SK-N-SH treated with all-trans-retinoic acid at 6 μM for 48 hours (cell line): ENCODE data around the gene COX4I2.

Experiments used
- ATAC-seq: fragments of 200-7000 bp; cut with Tn5 transposase; 3 replicates; pipeline ENCODE4 v1.9.1; 2020; ENCODE audit warnings: mild to moderate bottlenecking, moderate library complexity
- ARNTL ChIP-seq: fragments of 450-650 bp; formaldehyde crosslinking; IDR thresholded peaks from 2 replicates; pipeline ENCODE4 v1.5.0; 2020; ENCODE audit warnings: low read depth, mild to moderate bottlenecking, moderate library complexity, borderline replicate concordance
- BACH2 ChIP-seq: fragments of 250-450 bp; sonication (Bioruptor Pico); IDR thresholded peaks from 2 replicates; pipeline ENCODE4 v1.9.0; 2021; ENCODE audit warnings: mild to moderate bottlenecking, borderline replicate concordance
- CREB5 ChIP-seq: fragments of 250-450 bp; sonication (Bioruptor Pico); IDR thresholded peaks from 2 replicates; pipeline ENCODE4 v1.5.1; 2020; ENCODE audit warnings: low read depth, mild to moderate bottlenecking, moderate library complexity
- CSDC2 ChIP-seq: fragments of 250-450 bp; sonication (Bioruptor Pico); IDR thresholded peaks from 2 replicates; pipeline ENCODE4 v1.5.0; 2020; ENCODE audit warnings: mild to moderate bottlenecking, moderate library complexity
- ESRRG ChIP-seq: fragments of 250-450 bp; sonication (Bioruptor Pico); IDR thresholded peaks from 2 replicates; pipeline ENCODE4 v1.6.1; 2021; ENCODE audit warnings: mild to moderate bottlenecking
- GLIS3 ChIP-seq: fragments of 250-450 bp; sonication (Bioruptor Pico); IDR thresholded peaks from 2 replicates; pipeline ENCODE4 v1.5.0; 2020; ENCODE audit warnings: mild to moderate bottlenecking, moderate library complexity
- ISL1 ChIP-seq: fragments of 250-450 bp; sonication (Bioruptor Pico); IDR thresholded peaks from 2 replicates; pipeline ENCODE4 v2.1.2; 2022; ENCODE audit warnings: mild to moderate bottlenecking, moderate library complexity
- OSR1 ChIP-seq: fragments of 250-450 bp; sonication (Bioruptor Pico); IDR thresholded peaks from 2 replicates; pipeline ENCODE4 v1.8.0; 2022; ENCODE audit warnings: moderate library complexity, mild to moderate bottlenecking, inconsistent platforms
- PATZ1 ChIP-seq: fragments of 250-450 bp; sonication (Bioruptor Pico); IDR thresholded peaks from 2 replicates; pipeline ENCODE4 v1.8.0; 2020; ENCODE audit warnings: mild to moderate bottlenecking, moderate library complexity, borderline replicate concordance
- PPARA ChIP-seq: fragments of 250-450 bp; sonication (Bioruptor Pico); IDR thresholded peaks from 2 replicates; pipeline ENCODE4 v1.5.0; 2020; ENCODE audit warnings: mild to moderate bottlenecking, borderline replicate concordance
- RARB ChIP-seq: fragments of 250-450 bp; sonication (Bioruptor Pico); IDR thresholded peaks from 2 replicates; pipeline ENCODE4 v1.8.0; 2021; ENCODE audit warnings: mild to moderate bottlenecking, moderate library complexity
- SNAI2 ChIP-seq: fragments of 250-450 bp; sonication (Bioruptor Pico); IDR thresholded peaks from 2 replicates; pipeline ENCODE4 v1.5.0; 2020; ENCODE audit warnings: mild to moderate bottlenecking, moderate library complexity
- TCF4 ChIP-seq: fragments of 250-450 bp; sonication (Bioruptor Pico); IDR thresholded peaks from 2 replicates; pipeline ENCODE4 v1.8.0; 2021; ENCODE audit warnings: mild to moderate bottlenecking, moderate library complexity, borderline replicate concordance
- TOX ChIP-seq: fragments of 250-450 bp; sonication (Bioruptor Pico); IDR thresholded peaks from 2 replicates; pipeline ENCODE4 v1.8.0; 2021; ENCODE audit warnings: mild to moderate bottlenecking, moderate library complexity, borderline replicate concordance
- ZC3H10 ChIP-seq: fragments of 250-450 bp; sonication (Bioruptor Pico); IDR thresholded peaks from 2 replicates; pipeline ENCODE4 v1.5.1; 2021; ENCODE audit warnings: mild to moderate bottlenecking, moderate library complexity
- ZFP3 ChIP-seq: fragments of 250-450 bp; sonication (Bioruptor Pico); IDR thresholded peaks from 2 replicates; pipeline ENCODE4 v1.5.0; 2020; ENCODE audit warnings: mild to moderate bottlenecking, moderate library complexity
- ZFP30 ChIP-seq: fragments of 450-650 bp; formaldehyde crosslinking; IDR thresholded peaks from 2 replicates; pipeline ENCODE4 v1.5.0; 2022; ENCODE audit warnings: mild to moderate bottlenecking, moderate library complexity
- ZNF565 ChIP-seq: fragments of 450-650 bp; formaldehyde crosslinking; conservative IDR thresholded peaks from 2 replicates; pipeline ENCODE4 v1.5.0; 2020; ENCODE audit warnings: low read depth, mild to moderate bottlenecking, moderate library complexity
- ZNF70 ChIP-seq: fragments of 450-650 bp; formaldehyde crosslinking; IDR thresholded peaks from 2 replicates; pipeline ENCODE4 v1.5.0; 2020; ENCODE audit warnings: mild to moderate bottlenecking, moderate library complexity
- ZNF8 ChIP-seq: fragments of 450-650 bp; formaldehyde crosslinking; IDR thresholded peaks from 2 replicates; pipeline ENCODE4 v1.5.0; 2020; ENCODE audit warnings: mild to moderate bottlenecking, moderate library complexity
- TF ChIP-seq, protein P1 (sequence below): fragments of 250-450 bp; sonication (Bioruptor Pico); IDR thresholded peaks from 2 replicates; pipeline ENCODE4 v1.5.1; 2021; ENCODE audit warnings: mild to moderate bottlenecking, moderate library complexity
- TF ChIP-seq, protein P2 (sequence below): fragments of 250-450 bp; sonication (Bioruptor Pico); IDR thresholded peaks from 2 replicates; pipeline ENCODE4 v1.8.0; 2021; ENCODE audit warnings: low read depth, mild to moderate bottlenecking, moderate library complexity, borderline replicate concordance
- TF ChIP-seq, protein P3 (sequence below): fragments of 250-450 bp; sonication (Bioruptor Pico); IDR thresholded peaks from 2 replicates; pipeline ENCODE4 v1.5.0; 2020; ENCODE audit warnings: mild to moderate bottlenecking, moderate library complexity

The COX4I2 gene

GRCh38 chr20:31595380-31595653, 42.4 kb upstream of the COX4I2 start:
- ATAC-seq: no peak
- TF ChIP-seq ARNTL (CRISPR knock-in tag): no peak
- TF ChIP-seq TOX: no peak
- TF ChIP-seq BACH2: no peak
- TF ChIP-seq, protein P1, sequence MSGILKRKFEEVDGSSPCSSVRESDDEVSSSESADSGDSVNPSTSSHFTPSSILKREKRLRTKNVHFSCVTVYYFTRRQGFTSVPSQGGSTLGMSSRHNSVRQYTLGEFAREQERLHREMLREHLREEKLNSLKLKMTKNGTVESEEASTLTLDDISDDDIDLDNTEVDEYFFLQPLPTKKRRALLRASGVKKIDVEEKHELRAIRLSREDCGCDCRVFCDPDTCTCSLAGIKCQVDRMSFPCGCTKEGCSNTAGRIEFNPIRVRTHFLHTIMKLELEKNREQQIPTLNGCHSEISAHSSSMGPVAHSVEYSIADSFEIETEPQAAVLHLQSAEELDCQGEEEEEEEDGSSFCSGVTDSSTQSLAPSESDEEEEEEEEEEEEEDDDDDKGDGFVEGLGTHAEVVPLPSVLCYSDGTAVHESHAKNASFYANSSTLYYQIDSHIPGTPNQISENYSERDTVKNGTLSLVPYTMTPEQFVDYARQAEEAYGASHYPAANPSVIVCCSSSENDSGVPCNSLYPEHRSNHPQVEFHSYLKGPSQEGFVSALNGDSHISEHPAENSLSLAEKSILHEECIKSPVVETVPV (CRISPR knock-in tag): no peak
- TF ChIP-seq OSR1 (CRISPR knock-in tag): no peak
- no peak for TF ChIP-seq RARB
- no peak for TF ChIP-seq TCF4 (CRISPR knock-in tag)
- no peak for TF ChIP-seq ZNF565 (CRISPR knock-in tag)
- no peak for TF ChIP-seq ZFP30
- TF ChIP-seq, all 23 proteins: peak for 0

DNA sequence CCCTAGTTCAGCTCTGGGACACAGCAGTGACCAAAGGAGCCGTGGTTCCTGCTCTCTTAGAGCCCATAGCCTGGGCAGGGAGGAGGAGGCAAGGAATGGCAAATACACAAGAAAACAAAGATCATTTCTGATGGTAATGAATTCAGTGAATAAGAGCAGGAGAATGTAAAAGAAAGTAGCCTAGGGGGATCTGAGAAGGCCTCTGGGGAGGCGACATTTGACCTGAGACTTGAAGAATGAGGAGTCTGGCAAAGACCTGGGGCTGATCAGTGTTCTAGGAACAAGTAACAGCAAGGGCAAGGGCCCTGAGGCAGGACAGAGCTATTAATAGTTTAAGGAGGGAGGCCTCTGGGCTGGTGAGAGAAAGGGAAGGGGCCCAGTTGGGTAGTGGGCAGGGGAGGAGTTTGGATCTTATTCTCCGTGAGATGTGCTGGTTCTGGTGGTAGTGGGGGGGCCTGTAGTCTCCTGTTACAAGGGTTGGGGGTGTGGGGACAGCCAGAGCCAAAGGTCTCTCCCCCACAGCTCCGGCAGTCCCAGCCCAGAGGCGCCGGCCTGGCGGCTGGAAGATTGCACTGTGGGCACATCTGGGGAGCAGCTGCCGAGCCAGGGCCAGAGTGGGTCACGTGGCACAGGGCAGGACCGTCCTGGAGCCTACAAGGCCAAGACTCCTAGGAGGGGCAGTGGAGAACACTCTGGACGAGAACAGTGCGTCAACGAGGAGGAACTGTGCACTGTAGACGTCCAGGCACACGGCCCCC, 41.9 kb upstream of the COX4I2 start:
- peak; percentile 87 for ATAC-seq
- TF ChIP-seq CSDC2 (CRISPR knock-in tag) (no peak), CREB5 (CRISPR knock-in tag) (no peak), TOX (no peak), ZNF565 (CRISPR knock-in tag) (peak; percentile 81), ESRRG (no peak), BACH2 (no peak), TCF4 (CRISPR knock-in tag) (peak; percentile 95), RARB (no peak), ZC3H10 (no peak), PATZ1 (CRISPR knock-in tag) (peak; percentile 10; the same call in 1 of the 2 replicates), GLIS3 (CRISPR knock-in tag) (0 out of 2 replicates have a peak, but pooled peaks have one; percentile 39), ZNF8 (0 out of 2 replicates have a peak, but pooled peaks have one; percentile 22), ISL1 (no peak), ZNF70 (peak; percentile 30; the same call in 1 of the 2 replicates), PPARA (no peak), OSR1 (CRISPR knock-in tag) (no peak), SNAI2 (CRISPR knock-in tag) (no peak), ARNTL (CRISPR knock-in tag) (no peak), ZFP30 (no peak), ZFP3 (peak; percentile 16; the same call in 1 of the 2 replicates)
- TF ChIP-seq, protein P2, sequence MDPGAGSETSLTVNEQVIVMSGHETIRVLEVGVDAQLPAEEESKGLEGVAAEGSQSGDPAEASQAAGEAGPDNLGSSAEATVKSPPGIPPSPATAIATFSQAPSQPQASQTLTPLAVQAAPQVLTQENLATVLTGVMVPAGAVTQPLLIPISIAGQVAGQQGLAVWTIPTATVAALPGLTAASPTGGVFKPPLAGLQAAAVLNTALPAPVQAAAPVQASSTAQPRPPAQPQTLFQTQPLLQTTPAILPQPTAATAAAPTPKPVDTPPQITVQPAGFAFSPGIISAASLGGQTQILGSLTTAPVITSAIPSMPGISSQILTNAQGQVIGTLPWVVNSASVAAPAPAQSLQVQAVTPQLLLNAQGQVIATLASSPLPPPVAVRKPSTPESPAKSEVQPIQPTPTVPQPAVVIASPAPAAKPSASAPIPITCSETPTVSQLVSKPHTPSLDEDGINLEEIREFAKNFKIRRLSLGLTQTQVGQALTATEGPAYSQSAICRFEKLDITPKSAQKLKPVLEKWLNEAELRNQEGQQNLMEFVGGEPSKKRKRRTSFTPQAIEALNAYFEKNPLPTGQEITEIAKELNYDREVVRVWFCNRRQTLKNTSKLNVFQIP (CRISPR knock-in tag): no peak
- TF ChIP-seq, protein P3, sequence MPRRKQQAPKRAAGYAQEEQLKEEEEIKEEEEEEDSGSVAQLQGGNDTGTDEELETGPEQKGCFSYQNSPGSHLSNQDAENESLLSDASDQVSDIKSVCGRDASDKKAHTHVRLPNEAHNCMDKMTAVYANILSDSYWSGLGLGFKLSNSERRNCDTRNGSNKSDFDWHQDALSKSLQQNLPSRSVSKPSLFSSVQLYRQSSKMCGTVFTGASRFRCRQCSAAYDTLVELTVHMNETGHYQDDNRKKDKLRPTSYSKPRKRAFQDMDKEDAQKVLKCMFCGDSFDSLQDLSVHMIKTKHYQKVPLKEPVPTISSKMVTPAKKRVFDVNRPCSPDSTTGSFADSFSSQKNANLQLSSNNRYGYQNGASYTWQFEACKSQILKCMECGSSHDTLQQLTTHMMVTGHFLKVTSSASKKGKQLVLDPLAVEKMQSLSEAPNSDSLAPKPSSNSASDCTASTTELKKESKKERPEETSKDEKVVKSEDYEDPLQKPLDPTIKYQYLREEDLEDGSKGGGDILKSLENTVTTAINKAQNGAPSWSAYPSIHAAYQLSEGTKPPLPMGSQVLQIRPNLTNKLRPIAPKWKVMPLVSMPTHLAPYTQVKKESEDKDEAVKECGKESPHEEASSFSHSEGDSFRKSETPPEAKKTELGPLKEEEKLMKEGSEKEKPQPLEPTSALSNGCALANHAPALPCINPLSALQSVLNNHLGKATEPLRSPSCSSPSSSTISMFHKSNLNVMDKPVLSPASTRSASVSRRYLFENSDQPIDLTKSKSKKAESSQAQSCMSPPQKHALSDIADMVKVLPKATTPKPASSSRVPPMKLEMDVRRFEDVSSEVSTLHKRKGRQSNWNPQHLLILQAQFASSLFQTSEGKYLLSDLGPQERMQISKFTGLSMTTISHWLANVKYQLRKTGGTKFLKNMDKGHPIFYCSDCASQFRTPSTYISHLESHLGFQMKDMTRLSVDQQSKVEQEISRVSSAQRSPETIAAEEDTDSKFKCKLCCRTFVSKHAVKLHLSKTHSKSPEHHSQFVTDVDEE (CRISPR knock-in tag): peak; percentile 68; the same call in 1 of the 2 replicates
- TF ChIP-seq, protein P1 (CRISPR knock-in tag): 0 out of 2 replicates have a peak, but pooled peaks have one; percentile 16
